HL-60/S4 treated with retinoic acid at 250 ng/mL for 4 days and 3 days (cell line): ENCODE measurements around the gene WAS.
"Not testable (repeated sequence)": the region's sequence is repeated elsewhere in the genome, so short reads cannot be mapped to it uniquely, and the experiment has no call there.

Experiments
- in situ Hi-C: fragments of 300-500 bp; cut with MboI; formaldehyde crosslinking; loops from 2 replicates; pipeline ENCODE4 v1.7.0; 2022; ENCODE audit warnings: low sequenced_read_pairs

The WAS gene

GRCh38 chrX:48683411-48683982, at the start of gene WAS:
WAS (plus strand) TSS chrX:48683799; CDS start chrX:48683854, 55 bp downstream.
- in situ Hi-C loops: no loop called here

GRCh38 chrX:48636301-48636700, 47.3 kb upstream of the WAS start:
- in situ Hi-C loops: no loop called here

- in situ Hi-C loops: no loop called here
Observed at GRCh38 chrX:48636776-48637175, 46.8 kb upstream of the WAS start.

- in situ Hi-C loops: no loop called here
Observed at GRCh38 chrX:48645669-48646068, 37.9 kb upstream of the WAS start.

- in situ Hi-C loops: no loop called here
Observed at GRCh38 chrX:48648336-48648751, 35.3 kb upstream of the WAS start.

GRCh38 chrX:48649102-48649501, 34.5 kb upstream of the WAS start:
- in situ Hi-C loops: no loop called here

GRCh38 chrX:48652055-48652579, 31.5 kb upstream of the WAS start:
- in situ Hi-C loops: not testable (repeated sequence)

- in situ Hi-C loops: not testable (repeated sequence)
Observed at GRCh38 chrX:48654746-48655145, 28.9 kb upstream of the WAS start.

- in situ Hi-C loops: not testable (repeated sequence)
Observed at GRCh38 chrX:48659686-48660085, 23.9 kb upstream of the WAS start.

GRCh38 chrX:48663241-48663640, 20.4 kb upstream of the WAS start:
- in situ Hi-C loops: no loop called here

GRCh38 chrX:48664156-48664555, 19.4 kb upstream of the WAS start:
- in situ Hi-C loops: no loop called here

GRCh38 chrX:48665991-48666390, 17.6 kb upstream of the WAS start:
- in situ Hi-C loops: no loop called here

- in situ Hi-C loops: no loop called here
Observed at GRCh38 chrX:48666649-48667048, 16.9 kb upstream of the WAS start.

GRCh38 chrX:48667509-48667908, 16.1 kb upstream of the WAS start:
- in situ Hi-C loops: no loop called here

GRCh38 chrX:48668187-48668586, 15.4 kb upstream of the WAS start:
- in situ Hi-C loops: not testable (repeated sequence)

GRCh38 chrX:48676106-48676892, 7.3 kb upstream of the WAS start:
- in situ Hi-C loops: no loop called here

GRCh38 chrX:48676893-48677270, 6.7 kb upstream of the WAS start:
- in situ Hi-C loops: no loop called here

- in situ Hi-C loops: no loop called here
Observed at GRCh38 chrX:48677516-48677915, 6.1 kb upstream of the WAS start.

GRCh38 chrX:48680467-48680866, 3.1 kb upstream of the WAS start:
- in situ Hi-C loops: not testable (repeated sequence)

- in situ Hi-C loops: not testable (repeated sequence)
Observed at GRCh38 chrX:48680925-48681324, 2.7 kb upstream of the WAS start.

GRCh38 chrX:48681539-48682183, 1.9 kb upstream of the WAS start:
- in situ Hi-C loops: no loop called here

GRCh38 chrX:48682795-48683194, 804 bp upstream of the WAS start:
- in situ Hi-C loops: not testable (repeated sequence)
